HG03103 (cell line): ENCODE results near the gene SLC3A2.
"Not testable (repeated sequence)": the region's sequence is repeated elsewhere in the genome, so short reads cannot be mapped to it uniquely, and the experiment has no call there.

Source experiments
- ATAC-seq: cut with Tn5 transposase; IDR thresholded peaks from one replicate; pipeline ENCODE4 v1.9.1; 2021; ENCODE audit warnings: low read depth; ENCODE audit not compliant: unreplicated experiment

The SLC3A2 gene

GRCh38 chr11:62851807-62852522, 28.7 kb upstream of the SLC3A2 start:
- ATAC-seq: no peak

GRCh38 chr11:62852523-62853188, 28.0 kb upstream of the SLC3A2 start:
- no peak for ATAC-seq

DNA sequence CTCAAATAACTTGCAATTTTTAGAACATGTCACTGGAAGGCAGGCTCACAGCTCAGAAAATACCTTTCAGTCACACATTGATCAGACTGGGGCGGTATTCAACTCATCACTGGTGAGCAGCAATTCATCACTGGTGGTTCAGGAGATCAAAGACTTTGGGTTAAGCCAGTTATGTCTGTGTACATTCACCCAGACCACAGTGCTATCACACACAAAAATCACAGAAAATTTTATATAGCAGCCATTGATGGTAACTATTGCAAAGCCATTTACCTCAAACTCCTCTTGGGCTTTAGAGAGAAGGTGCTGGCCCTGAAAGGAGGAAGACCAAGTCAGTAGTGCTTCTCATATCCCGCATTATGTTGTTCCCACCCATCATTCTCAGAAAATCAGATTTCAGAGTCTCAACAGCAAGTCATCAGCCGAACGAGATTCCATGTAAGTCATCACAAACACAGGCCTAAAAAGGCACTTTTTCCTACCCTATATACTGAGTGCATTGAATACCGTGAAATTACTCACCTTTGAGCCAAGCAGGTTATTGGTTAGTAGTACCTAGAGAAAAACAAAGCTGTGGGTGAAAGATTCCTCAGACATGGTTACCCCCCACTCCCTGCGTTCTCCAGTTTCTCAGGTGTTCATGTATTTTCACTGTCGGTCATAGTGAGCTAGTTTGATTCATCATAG, 27.3 kb upstream of the SLC3A2 start:
- ATAC-seq: no peak

DNA sequence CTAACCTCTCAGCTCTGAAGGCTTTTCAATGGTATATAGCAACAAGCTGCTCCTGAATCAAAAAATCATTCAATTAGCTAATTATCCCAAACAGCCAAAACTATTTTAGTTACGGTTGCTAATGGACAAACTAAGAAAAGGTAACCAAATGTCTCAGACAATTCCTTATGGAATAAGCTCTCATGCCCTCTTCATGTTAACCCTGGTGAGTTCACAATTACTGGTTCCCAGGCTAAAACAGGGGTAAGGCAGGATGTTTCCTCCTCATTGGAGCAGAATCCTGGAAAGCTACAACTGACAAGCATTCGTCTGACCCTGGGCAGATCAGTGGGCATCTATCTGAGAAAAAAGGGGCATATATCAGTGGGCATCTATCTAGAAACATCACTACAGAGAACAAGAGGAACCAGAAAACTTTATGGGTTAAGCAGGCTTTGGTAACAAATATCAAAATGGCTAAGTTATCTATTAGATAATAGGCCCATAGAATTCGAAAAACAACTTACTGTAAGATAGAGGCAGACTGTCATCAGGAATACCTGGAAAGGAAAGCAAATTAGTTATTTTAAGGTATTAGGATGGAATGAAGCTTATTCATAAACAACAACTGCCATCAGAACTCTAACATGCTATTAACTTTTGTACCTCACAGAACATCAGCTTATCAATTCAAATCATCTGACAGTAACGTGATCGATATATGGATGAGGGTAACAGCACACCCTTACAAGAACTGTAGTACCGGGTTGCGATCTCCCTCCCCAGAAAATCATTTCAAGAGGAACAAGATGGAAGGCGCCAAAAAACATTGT, 26.5 kb upstream of the SLC3A2 start:
- no peak for ATAC-seq

GRCh38 chr11:62854825-62855570, 25.7 kb upstream of the SLC3A2 start:
- no peak for ATAC-seq

- peak; percentile 78 for ATAC-seq
These were observed 24.9 kb upstream of the SLC3A2 start for GRCh38 chr11:62855571-62856332.

DNA sequence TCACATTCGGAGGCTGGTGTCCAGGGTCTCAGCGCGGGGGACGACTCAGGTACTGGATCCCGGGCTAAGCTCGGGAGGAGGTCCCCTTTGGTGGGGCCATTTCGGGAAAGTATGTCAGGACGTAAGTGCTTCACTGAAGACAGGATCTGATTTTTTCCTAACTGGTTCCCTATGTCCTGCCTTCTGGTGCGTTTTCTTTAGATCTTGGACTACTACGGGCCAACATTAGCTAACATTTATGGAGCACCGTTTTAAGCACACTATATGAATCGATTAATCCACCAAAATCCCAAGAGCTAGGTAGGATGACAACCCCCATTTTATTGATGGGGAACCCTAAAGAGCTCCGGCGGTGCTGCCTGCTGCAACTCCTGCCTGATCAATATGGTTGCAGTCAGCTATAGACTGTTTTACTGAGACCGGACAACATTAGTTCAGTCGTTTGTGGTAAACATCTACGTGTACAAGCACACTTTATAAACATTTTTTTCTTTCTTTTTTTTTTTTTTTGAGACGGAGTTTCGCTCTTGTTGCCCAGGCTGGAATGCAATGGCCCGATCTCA, 24.3 kb upstream of the SLC3A2 start:
- no peak for ATAC-seq

DNA sequence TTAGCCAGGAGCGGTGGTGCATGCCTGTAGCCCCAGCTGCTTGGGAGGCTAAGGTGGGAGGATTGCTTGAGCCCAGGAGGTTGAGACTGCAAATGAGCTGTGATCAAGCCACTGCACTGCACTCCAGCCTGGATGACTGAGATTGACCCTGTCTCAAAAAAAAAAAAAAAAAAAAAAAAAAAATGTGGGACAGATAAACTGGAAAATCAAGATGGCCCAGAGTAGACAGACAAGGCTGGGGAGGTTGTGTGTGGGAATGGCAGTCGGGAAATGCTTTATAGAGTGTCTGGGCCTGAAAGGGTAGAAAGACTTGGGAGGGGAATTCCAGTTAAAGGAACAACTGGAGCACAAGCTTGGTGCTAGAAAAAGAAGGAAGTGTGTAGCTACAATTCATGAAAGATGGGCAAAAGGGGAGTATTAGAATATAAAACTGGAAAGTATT, 23.1 kb upstream of the SLC3A2 start:
- no peak for ATAC-seq

- no peak for ATAC-seq
These were observed 22.5 kb upstream of the SLC3A2 start for GRCh38 chr11:62858201-62858600.

DNA sequence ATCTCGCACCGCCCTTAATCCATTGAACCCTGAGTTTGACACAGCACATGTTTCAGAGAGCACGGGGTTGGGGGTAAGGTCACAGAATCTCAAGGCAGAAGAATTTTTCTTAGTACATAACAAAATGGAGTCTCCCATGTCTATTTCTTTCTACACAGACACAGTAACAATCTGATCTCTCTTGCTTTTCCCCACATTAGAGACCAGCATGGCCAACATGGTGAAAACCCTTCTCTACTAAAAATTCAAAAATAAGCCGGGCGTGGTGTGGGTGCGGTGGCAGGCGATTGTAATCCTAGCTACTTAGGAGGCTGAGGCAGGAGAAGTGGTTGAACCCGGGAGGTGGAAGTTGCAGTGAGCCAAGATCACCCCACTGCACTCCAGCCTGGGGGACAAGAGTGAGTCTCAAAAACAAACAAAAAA, 21.4 kb upstream of the SLC3A2 start:
- not testable (repeated sequence) for ATAC-seq

DNA sequence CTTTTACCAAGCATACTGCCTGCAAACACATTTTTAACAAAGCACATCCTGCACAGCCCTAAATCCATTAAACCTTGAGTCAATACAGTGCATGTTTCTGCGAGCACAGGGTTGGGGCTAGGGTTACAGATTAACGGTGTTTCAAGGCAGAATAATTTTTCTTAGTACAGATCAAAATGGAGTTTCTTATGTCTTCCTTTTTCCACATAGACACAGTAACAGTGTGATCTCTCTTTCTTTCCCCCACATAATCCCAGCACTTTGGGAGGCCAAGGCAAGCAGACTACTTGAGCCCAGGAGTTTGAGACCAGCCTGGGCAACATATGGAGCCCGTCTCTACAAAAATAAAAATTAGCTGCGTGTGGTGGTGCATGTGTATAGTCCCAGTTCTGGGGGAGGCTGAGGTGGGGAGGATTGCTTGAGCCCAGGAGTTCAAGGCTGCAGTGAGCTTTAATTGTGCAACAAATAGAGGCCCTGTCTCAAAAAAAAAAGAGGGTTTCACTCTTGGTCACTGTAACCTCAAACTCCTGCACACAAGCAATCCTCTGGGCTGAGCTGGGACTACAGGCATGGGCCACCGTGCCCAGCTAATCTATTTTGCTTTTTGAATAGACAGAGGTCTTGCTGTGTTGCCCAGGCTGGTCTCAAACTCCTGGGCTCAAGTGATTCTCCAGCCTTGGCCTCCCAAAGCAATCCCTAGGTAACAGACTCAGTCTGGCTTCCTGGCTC, 19.7 kb upstream of the SLC3A2 start:
- no peak for ATAC-seq

DNA sequence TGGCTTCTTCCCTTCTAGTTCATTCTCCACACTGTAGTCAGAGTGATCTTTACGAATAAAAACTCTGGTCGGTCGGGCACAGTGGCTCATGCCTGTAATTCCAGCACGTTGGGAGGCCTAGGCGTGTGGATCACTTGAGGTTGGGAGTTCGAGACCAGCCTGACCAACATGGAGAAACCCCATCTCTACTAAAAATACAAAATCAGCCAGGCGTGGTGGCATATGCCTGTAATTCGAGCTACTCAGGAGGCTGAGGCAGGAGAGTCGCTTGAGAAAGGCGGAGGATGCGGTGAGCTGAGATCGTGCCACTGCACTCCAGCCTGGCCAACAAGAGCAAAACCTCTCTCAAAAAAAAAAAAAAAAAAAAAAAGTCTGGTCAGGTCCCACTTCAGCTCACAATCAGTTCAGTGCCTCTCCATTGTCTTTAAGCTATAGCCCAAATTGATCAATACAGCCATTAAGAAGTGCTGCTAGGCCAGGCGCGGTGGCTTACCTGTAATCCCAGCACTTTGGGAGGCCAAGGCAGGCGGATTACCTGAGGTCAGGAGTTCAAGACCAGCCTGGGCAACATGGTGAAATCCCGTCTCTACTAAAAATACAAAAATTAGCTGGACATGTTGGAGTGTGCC, 19.0 kb upstream of the SLC3A2 start:
- not testable (repeated sequence) for ATAC-seq

- no peak for ATAC-seq
These were observed 16.9 kb upstream of the SLC3A2 start for GRCh38 chr11:62863687-62864335.

- ATAC-seq: no peak
These were observed 15.1 kb upstream of the SLC3A2 start for GRCh38 chr11:62865635-62866034.

DNA sequence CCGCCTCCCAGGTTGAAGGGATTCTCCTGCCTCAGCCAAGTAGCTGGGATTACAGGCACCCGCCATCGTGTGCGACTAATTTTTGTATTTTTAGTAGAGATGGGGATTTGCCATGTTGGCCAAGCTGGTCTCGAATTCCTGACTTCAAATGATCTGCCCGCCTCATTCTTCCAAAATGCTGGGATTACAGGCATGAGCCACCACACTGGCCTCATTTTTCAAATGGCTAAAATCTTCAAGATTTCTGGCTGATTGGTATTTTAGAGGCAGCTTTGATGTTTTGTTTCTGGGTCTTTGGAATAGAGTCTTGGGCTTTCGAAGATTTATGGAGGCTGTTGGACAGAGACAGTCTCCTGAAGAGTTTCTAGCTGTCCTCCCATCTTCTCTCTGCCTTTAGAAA, 5.8 kb upstream of the SLC3A2 start:
- ATAC-seq: no peak

DNA sequence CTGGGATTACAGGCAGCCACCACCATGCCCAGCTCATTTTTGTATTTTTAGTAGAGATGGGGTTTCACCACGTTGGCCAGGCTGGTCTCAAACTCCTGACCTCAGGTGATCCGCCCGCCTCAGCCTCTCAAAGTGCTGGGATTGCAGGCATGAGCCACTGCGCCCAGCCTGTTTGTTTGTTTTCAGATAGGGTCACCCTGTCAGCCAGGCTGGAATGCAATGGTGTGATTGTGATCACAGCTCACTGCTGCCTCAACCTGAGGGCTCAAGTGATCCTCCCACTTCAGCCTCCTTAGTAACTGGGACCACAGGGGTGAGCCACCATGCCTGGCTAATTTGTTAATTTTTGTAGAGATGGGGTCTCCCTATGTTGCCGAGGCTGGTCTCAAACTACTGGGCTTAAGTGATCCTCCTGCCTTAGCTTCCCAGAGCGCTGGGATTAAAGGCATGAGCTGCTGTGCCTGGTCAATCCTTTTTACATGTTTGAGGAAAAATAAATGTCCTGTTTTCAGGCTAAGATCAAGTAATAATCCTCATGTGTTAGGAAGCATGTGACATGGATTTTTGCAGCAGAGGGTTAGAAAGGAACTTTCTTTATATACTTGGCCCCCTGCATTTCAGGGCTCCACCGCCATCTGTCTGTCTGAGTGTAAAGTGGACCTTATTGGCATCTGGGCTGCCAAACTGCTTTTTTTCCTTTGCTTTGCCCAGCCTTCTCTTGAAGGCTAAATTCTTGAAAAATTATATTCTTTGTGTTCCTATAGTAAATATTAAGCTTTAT, 4.8 kb upstream of the SLC3A2 start:
- no peak for ATAC-seq

DNA sequence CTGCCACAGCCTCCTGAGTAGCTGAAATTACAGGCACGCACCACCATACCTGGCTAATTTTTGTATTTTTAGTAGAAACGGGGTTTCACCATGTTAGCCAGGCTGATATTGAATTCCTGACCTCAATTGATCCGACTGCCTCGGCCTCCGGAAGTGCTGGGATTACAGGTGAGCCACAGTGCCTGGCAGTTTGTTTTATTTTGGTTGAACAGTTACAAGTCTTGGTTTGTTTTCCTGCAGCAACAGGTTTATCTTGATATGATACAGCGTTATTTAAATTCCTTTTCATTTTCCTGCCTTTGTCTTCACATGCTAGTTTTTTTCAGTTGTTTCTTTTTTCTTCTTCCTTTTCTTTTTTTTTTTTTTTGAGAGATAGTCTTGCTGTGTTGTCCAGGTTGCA, 4.0 kb upstream of the SLC3A2 start:
- no peak for ATAC-seq
